ENCODE data around the gene ACOX3.
A peak's percentile ranks its signal among the peaks of the same experiment; 100 is the strongest.
"Not testable (repeated sequence)": the region's sequence is repeated elsewhere in the genome, so short reads cannot be mapped to it uniquely, and the experiment has no call there.

The ACOX3 gene

DNA sequence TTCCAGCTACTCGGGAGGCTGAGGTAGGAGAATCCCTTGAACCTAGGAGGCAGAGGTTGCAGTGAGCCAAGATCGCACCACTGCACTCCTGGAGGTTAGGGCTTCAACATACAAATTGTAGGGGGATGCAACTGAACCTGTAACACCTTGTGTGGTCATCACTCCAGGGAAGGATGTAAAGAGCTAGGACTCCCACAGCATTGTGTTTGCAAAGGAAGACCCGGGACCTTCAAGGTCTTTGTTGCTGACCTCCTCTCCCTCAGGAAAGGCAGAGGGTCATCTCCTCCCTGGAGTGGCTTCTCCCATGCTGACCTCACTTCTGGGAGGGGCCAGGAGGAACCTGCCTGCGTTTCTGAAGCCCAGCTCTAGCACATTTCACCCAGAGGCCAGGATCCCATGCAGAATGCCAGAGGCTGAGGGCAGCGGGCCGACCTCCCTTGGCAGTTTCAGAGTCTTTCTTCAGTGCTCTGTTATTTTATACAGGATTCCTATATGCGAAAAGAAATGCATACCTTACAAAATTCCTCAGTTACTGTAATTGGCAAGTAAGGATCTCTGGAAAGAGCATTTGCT lies 90.8 kb downstream of the ACOX3 start:
- DNase-seq: no peak

DNA sequence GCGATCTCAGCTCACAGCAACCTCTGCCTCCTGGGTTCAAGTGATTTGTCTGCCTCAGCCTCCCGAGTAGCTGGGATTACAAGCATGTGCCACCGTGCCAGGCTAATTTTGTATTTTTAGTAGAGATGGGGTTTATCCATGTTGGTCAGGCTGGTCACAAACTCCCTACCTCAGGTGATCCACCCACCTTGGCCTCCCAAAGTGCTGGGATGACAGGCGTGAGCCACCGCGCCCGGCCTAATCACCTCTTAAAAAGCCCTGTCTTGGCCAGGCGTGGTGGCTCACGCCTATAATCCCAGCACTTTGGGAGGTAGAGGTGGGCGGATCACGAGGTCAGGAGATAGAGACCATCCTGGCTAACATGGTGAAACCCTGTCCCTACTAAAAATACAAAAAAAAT lies 91.3 kb downstream of the ACOX3 start:
- DNase-seq: not testable (repeated sequence)

DNA sequence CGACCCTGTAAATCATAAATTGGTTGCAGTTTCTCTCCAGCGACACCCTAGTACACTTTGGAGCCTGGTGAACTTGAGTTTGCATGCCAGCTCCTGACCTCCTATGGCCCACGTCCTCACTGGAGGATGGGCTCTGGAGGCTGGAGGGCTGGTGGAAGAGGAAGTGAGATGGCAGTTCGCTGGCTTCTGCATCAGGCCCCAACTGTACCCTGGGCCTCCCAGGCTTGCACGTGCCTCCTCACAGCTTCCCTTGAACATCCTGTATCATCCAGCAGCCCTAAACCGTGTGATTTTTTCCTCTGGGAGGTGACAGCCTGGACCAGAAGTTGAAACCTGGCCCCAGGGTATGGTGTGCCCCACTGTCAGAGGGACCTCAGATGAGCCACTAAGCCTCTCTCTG lies 92.5 kb downstream of the ACOX3 start:
- no peak for DNase-seq

DNA sequence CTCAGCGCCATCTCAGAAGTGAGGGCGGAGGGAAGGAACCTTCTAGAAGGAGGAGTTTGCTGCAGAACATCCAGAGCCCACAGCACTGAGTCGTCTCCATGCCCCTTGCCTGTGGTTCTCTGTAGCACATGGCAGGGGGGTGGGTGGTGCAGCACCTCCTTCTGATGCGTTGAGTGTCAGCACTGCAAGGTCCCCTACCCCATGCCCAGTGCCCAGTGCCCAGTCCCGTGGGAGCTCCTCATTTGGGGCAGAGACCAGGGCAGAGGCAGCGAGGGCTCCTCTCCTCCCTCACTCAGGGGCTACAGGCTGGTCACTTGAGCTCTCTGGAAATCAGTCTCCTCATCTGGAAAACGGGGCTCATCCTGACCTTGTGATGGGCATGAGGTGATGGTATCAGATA lies 92.9 kb downstream of the ACOX3 start:
- DNase-seq: no peak

DNA sequence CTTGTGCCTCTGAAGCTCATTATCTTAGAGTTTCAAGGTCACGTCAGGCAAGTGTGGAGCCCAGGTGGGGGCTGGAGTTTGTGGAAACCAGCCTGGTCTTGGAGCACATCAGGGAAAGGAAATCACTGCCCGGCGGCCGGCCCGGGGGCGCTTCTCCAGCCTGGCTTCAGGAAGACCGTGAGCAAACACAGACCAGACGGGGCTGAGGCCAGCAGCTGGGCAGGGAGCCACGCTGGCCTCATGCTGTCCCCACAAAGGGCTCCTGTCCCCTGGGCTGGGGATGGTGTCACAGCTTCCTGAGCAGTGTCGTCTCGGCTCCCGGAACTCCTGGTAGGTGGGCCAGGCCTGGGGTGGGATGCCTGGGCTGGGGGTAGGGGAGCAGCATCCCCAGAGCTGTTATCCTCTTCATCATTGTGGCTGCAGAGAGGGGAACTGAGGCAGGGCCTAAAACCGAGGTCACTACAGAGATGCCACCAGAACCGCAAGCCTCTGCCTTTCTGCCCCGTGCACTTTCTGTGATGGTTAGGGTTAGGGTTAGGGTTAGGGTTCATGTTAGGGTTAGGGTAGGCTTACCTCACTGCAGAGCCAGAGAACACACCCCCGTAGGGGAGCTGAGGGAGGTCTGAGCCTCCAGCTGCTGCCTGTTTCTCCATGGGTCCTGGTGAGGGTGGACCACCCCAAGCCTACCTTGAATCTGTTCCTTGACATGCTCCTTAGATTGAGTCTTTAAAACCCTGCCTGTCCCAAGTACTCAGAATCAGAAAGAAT lies 93.5 kb downstream of the ACOX3 start:
- no peak for DNase-seq

DNA sequence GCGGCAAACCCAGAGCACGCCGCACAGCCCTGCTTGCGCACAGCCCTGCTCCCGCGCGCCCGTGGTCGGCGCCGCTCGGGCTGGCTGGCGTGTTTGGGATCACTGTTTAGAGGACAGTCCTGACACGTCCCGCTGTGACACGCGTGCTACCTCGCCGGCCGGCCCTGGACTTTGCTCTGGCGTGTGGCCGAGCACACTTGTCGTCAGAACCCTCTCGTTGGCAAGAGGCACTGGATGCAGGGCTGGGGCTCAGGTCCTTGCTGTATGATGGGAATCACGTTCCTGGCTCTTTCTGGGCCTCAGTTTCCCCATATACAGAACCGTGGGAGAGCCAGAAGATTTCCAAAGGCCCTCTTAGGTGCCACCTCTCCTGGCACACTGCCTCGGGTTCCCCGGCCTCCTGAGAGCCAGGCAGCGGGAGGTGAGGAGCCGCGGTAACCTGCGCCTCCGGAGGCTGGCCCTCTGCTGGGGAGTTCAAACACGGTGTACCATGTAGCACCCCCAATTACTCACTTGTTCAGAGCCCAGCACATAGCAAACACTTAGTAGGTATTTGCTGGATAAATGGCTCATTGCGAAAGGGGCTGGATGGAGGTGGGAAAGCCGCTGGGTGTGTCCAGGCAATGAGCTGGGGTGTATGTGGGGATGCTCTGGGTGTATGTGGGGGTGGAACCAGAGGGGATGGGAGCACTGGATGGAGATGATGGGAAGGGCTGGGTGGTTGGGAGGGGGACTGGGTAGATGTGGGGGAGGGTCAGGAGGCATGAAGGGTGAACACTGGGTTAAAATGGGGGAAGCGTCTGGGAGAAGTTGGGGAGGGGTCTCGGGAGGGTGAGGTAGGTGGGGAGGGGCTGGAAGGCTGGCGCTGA lies 94.3 kb downstream of the ACOX3 start:
- no peak for DNase-seq

DNA sequence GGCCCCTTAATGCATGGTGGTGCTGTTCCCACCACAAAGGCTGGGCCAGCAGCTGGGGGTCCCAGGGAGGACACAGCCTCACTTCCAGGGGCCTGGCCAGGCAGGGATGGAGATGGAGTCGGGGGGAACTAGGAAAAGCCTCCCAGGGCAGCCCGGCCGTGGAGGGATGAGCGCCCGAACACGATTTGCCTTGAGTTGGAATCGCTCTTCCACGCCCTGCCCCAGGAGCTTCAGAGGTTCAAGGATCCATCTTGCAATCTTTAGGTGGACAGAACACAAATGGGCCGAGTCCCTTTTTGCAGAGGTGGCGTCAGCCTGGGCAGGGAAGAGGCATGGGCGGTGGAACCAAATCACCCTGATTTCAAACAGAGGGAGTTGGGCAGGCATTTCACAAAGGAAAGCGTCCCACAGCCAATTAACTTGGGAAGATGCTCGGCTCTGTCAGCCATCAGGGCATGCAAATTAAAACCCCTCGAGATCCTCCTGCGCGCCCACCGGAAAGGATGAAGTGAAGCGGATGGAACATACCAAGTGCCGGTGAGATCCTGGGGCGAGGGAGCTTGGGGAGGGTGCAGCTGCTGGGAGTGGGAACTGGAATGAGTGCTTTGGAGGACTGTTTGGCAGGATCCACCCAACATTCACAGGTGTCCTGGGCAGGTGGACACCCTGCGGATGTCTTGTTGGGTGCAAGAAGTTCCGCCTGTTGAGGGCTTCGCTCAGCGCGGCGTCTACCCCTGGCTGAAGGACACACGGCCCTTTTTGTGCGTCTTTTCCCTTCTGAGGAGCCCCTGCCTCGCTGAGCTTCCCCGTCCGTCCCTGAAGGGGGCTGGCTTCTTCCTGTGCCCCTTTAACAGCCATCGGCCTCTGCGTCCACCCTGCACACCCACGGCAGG lies 95.2 kb downstream of the ACOX3 start:
- DNase-seq: no peak

DNA sequence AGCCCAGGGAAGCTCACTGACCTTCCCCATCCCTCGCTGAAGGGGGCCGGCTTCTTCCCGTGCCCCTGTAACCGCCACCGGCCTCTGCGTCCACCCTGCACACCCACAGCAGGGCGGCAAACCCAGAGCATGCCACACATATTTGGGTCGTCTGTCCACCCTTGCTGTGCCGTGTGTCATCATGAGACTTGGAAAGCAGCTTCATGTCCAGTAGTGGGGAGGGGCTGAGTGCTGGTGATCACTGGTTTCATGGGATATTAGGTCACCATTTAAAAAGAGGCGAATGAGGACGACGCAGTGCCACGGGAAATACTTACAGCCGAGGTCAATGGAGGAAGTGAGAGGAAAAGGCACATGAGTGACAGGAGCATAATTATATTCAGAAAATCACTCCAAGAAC lies 96.1 kb downstream of the ACOX3 start:
- no peak for DNase-seq

DNA sequence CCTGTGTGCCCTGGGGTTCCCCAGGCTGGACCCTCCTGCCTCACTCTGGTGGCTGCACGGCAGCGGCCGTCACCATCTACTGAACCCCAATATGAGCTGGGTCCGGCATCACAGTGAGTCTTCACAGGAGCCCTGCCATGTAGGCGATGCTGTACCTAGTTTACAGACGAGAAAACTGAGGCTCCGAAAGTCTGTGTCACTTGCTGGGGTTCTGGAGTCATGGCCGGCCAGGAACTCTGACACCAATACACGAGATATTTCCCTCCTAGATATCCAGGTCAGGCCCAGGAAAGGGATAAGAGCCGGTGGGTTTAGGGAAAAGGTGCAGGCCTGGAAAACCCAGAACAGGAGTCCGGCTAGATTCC lies 96.6 kb downstream of the ACOX3 start:
- DNase-seq: no peak

DNA sequence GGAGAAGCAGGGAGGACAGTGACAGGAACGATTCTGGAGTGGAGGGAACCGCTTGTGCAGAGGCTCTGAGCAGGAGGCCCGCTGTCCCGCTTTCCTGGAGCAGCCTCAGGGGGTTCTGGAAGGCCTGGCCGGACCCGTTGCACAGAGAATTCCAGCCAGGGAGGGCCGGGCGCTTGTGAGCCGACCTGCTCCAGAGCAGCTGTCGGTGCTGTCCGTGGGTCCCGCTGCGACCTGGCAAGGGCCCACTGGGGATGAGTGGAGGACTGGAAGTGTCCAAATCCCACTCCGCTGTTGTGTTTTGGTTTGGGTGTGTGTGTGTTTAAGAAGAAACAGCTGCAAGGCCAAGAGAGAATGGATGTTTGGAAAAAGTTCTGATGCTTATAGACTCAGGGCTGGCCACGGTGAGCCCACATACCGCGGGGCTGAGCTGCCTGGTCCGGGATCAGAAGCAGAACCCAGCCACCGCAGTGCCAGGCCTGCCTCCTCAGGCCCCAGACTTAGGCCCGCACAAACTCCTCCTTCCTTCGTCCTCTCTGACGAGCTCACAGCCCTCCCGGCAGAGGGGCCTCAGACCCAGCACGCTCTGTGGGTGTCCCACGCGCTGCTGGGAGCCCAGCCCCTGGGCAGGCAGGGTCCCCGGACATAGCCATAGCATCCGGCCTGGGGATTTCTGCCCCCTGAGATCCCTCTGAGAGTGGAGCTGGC lies 97.1 kb downstream of the ACOX3 start:
- DNase-seq: no peak

DNA sequence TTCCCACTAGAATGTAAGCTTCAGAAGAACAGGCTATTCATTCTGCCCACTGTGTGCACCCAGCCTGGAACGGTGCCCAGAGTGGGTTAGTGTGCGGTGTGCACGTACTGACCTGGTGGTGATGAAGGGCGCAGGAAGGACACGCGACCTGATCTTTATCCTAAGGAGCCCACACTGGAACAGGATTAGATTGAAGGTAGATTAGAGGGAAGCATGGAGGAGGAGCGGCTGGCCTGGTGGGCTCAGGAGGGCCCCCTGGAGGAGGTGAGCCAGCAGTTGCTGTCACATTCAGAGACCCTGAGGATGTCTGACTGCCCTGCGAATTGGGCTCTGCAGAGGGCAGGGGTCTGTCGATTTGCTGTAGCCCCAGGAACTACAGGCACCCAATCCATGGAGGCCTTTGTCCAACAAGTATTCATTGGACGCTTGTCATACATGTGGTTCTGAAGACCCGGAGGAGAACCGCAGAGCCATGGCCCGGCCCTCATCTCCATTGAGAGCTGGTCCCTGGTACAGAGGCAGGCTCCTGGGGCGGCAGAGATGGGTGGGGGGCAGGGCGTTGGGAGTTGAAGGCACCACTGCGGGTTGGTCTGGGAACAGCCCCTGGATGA lies 97.8 kb downstream of the ACOX3 start:
- no peak for DNase-seq

DNA sequence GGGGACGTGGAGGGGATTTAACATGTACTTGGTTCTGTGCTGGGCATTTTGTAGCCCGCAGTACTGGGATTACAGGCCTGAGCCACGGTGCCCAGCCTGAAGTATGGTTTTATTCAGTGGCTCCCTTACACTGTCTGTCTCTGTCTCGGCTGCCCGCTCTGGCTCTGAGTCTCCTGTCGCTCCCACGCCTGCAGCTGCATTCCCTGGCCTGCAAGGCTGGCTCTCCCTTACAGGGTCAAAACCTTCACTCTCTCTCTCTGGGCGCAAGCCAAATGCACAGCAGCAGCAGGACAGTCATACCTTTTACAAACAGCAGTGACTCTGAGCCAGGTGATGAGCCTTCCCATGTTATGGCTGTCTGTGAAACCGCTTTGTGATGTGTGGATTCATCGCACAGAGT lies 98.8 kb downstream of the ACOX3 start:
- no peak for DNase-seq

DNA sequence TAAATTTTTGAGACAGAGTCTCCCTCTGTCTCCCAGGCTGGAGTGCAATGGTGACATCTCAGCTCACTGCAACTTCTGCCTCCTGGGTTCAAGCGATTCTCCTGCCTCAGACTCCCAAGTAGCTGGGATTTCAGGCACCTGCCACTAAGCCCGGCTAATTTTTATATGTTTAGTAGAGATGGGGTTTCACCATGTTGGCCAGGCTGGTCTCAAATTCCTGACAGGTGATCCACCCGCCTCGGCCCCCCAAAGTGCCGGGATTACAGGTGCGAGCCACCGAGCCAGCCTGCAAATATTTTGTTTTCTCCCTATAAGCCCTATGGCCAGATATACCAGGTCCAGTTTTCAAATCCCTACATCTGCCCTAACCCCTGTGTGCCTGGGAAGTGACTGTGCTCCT lies 99.2 kb downstream of the ACOX3 start:
- not testable (repeated sequence) for DNase-seq

DNA sequence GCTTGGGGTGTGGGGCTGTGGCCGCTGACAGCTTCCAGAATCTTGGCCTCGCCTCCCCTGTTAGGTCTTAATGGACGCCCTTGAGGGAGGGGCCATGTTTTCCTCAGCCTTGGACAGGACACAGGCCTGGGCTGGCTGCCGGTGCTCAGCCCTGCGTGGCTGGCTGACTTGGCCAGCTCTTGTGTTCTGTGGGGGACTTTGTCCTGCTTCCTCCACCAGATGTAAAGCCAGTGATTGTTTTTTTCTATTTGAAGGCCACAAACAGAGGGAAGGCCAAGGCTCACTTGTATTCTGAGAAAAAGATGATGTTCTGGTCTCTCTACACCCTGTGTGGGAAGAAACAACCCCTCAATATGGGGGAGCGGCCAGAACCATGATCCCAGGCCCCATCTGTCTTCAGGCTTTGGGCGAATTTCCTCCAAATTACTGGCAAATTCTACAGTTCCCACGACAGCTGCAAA lies 99.7 kb downstream of the ACOX3 start:
- no peak for DNase-seq

DNA sequence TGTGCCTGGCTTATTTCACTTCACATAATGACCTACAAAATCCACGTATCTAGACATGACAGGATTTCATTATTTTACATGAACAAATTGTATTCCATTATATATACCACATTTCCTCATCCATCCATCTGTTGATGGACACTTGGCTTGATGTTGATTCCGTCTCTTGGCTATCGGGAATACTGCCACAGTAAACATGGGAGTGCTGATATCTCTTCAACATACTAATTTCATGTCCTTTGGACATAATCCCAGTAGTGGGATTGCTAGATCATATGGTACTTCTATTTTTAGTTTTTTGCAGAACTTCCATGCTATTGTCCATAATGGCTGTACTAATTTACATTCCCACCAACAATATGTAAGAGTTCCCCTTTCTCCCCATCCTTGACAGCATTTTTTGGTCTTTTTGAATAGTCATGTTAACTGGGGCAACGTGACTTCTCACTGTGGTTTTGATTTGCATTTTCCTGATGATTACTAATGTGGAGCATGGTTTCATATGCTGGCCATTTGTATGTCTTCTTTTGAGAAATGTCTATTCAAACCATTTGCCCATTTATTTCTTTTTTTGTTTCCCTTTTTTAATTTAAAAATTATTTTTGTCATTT lies 102.1 kb downstream of the ACOX3 start:
- DNase-seq: no peak

DNA sequence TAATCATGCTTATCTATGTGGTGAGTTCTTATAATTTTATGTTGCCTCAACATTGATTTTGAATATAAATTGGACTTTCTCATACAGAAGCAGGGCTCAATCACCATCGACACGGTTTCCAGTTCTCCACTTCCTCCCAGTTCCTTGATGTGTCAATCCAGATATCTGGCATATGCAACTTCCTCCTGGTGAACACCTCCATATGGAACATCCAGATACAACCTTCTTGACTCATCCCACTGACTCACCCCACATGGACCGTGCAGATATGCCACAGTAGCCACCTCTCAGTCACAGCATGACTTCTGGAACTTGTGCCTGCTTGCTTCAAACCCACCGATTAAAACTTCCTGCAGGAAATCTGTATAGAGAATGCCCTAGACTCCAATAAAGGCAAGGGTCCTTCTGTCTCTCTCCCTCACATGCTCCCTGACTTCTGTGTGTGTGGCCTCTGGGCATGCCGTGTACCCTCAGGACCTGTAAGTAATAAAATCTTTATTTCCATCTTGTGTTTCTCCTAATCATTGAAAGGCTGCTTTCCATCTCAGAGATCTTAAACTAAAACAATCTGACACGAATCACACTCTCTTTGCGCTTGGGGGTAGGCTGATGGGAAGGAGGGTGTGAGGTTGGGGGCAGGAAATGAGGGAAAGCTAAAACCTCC lies 104.0 kb downstream of the ACOX3 start:
- DNase-seq: peak; percentile 72

DNA sequence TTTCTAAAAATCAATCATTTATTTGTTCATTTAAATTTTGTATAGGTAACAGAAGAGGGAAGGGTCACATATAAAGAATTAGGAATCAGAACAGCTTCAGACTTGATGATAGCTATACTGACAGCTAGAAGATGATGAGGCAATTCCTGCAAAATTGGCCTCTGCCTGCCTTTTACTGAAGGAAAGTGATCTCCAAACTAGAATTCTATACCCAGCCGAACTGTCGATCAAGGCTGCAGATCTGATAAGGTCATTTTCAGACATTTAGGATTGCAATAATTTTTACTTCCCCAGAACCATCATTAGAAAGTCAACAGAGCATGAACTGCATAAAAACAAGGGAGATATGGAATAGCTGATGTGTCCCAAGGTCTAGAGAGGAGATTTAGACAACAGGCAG lies 104.7 kb downstream of the ACOX3 start:
- DNase-seq: no peak

DNA sequence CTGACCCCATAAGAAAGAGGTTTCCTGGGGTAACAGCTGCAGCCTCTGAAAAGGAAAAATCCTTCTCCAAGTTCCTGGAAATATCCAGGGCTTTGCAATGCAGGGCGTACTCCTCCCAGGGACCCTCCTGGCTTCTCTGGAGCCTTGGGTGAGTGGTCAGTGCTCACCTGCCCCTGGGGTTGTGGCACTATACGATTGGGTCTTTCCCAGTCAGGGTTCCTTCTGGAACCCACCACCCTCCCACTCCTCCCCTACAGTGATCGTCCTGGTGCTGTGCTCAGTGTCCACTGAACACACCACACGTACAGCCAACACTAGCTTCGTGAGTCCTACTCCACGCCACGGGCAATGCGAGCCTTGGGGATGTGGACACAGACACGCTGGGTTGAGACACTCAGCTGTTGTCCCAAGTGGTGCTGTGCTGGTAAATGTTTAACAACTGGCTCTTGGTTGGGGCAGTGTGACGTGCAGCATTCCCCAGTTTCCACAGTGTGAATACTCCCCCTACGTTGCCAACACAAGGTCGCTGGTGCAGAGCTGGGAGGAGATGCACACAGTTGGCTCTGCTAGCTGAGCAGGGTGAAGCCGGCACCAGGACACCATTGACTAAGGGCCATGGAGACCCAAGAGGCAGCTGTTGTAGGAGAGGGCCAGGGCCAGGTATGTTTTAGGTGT lies 105.6 kb downstream of the ACOX3 start:
- no peak for DNase-seq

DNA sequence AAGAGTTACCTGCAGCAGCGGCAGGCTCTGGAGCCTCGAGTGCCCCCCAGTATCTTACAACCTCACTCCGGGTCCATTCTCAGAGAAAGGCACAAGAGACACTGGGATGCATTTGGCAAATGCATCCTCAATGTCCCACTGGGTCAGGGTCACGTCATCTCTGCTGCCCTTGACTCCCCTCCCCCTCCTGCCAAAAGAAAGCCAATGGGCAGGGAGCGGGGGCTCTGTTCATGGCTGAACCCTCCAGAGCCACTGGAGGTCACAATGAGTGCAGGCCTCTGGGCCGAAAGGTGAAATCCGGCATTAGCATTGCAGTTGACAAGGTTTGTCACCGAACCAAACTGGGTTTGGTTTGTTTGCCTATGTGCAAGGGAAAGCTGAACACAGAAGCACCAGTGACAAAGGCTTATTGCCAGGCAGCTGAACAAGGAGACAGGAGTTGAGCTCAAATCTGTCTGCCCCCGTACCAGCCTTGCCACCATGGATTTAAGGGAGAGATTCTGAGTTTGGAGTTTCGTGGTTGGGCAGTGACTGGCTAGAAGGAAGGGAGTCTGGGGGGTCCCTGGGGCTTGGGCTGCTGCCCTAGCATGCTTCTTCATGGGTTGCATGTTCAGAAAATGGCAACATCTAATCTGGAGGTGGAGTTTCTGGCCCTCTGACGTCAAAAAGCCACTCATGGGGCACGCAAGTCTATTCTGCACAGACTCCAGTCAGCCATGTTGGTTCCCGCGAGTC lies 106.6 kb downstream of the ACOX3 start:
- no peak for DNase-seq

Data from NCI-H226 (cell line).